ENCODE measurements around the gene SBF2.

The SBF2 gene

DNA sequence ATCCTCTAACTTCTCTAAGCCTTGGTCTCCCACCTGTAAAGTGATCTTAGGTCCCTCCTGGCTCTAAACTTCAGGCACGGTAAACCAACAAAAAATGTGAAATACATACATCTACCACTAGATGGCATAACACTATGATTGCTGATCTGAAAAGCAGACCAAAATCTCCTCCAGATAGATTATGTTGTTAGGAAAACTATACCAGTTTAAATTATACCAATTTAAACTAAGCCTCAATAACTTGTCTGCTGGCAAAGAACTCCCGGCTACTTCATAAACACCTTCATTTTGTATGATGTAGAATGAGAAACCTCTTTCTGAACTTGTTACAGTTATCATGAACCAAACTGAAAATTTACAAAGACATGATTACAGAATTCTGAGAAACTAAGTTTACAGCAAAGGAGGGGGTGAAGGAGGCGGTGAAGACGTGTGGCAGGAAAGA lies 85.9 kb downstream of the SBF2 start:
- Histone ChIP-seq H3K4me1 (ENCODE audit: insufficient read depth, low read length) (no peaks in the 10 kb centered on the region), H3K4me3 (ENCODE audit: low read length) (no peak overlapping the region), H3K9me3 (ENCODE audit: low read length) (peaks cover 7% of the 10 kb centered on the region), H3K27me3 (ENCODE audit: insufficient read depth, low read length) (no peaks in the 10 kb centered on the region), H3K36me3 (ENCODE audit: insufficient read depth, low read length) (no peaks in the 10 kb centered on the region), H2AFZ (ENCODE audit: low read depth, low read length) (no peak overlapping the region)

GRCh38 chr11:10205928-10206327 lies 88.1 kb downstream of the SBF2 start:
- H3K4me1 ChIP-seq (ENCODE audit: insufficient read depth, low read length): no peaks in the 10 kb centered on the region
- no peak overlapping the region for H2AFZ ChIP-seq (ENCODE audit: low read depth, low read length)
- H3K27me3 ChIP-seq (ENCODE audit: insufficient read depth, low read length): no peaks in the 10 kb centered on the region
- no peak overlapping the region for H3K4me3 ChIP-seq (ENCODE audit: low read length)
- peaks cover 7% of the 10 kb centered on the region for H3K9me3 ChIP-seq (ENCODE audit: low read length)
- H3K36me3 ChIP-seq (ENCODE audit: insufficient read depth, low read length): no peaks in the 10 kb centered on the region

DNA sequence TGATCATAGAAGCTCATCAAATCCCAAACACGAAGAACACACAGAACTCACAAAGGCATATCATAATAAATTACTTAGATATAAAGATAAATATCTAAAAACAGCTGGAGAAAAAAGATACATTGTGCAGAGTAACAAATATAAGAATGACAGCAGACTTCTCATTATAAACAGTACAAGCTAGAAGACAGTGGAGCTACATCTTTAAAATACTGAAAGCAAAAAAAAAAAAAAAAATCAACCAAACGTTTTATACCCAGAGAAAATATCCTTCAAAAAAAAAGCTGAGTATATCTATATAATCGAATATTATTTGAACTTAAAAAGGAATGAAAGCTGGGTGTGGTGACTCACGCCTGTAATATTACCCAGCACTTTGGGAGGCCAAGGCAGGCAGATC lies 90.0 kb downstream of the SBF2 start:
- no peaks in the 10 kb centered on the region for H3K27me3 ChIP-seq (ENCODE audit: insufficient read depth, low read length)
- no peaks in the 10 kb centered on the region for H3K36me3 ChIP-seq (ENCODE audit: insufficient read depth, low read length)
- H3K9me3 ChIP-seq (ENCODE audit: low read length): peaks cover 7% of the 10 kb centered on the region
- H3K4me3 ChIP-seq (ENCODE audit: low read length): no peak overlapping the region
- no peak overlapping the region for H2AFZ ChIP-seq (ENCODE audit: low read depth, low read length)
- no peaks in the 10 kb centered on the region for H3K4me1 ChIP-seq (ENCODE audit: insufficient read depth, low read length)

DNA sequence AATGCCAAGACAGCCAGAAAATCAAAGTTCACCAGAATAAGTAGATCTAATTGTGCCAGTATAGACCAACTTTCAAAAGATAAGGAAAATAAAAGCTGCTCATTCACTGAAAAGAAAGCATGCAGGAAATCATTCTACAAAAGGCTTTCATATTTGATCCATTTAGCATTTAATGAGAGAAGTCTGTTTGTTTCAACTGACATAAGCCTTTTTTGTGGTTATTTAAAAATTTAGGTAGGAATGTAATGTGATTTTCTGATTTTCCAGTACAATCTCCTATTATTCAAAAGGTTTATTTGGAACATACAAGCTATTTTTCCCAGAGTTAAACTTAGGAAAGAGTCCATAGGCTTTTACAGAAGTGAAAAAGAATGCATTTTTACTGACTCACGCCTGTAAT lies 92.7 kb downstream of the SBF2 start:
- Histone ChIP-seq H3K27me3 (ENCODE audit: insufficient read depth, low read length) (no peaks in the 10 kb centered on the region), H2AFZ (ENCODE audit: low read depth, low read length) (no peak overlapping the region), H3K9me3 (ENCODE audit: low read length) (peaks cover 7% of the 10 kb centered on the region), H3K36me3 (ENCODE audit: insufficient read depth, low read length) (no peaks in the 10 kb centered on the region), H3K4me1 (ENCODE audit: insufficient read depth, low read length) (no peaks in the 10 kb centered on the region), H3K4me3 (ENCODE audit: low read length) (no peak overlapping the region)

DNA sequence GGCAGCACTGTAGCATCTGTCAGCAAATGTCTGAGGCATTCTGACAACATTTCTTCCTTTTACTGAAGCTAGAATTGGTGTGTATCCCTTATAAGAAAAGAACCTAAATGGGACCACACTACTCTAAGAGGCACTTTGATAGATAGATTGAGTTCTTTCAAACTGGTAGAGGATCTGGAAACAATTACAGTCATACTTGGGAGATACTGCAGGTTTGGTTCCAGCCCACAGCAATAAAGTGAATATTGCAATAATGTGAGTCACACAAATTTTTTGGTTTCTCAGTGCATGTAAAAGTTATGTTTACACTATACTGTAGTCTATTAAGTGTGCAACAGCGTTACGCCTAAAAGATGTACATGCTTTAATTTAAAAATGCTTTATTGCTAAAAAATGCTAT lies 96.9 kb downstream of the SBF2 start:
- Histone ChIP-seq H2AFZ (ENCODE audit: low read depth, low read length) (no peak overlapping the region), H3K4me1 (ENCODE audit: insufficient read depth, low read length) (no peaks in the 10 kb centered on the region), H3K9me3 (ENCODE audit: low read length) (no peaks in the 10 kb centered on the region), H3K27me3 (ENCODE audit: insufficient read depth, low read length) (no peaks in the 10 kb centered on the region), H3K36me3 (ENCODE audit: insufficient read depth, low read length) (peaks cover 2% of the 10 kb centered on the region), H3K4me3 (ENCODE audit: low read length) (no peak overlapping the region)

DNA sequence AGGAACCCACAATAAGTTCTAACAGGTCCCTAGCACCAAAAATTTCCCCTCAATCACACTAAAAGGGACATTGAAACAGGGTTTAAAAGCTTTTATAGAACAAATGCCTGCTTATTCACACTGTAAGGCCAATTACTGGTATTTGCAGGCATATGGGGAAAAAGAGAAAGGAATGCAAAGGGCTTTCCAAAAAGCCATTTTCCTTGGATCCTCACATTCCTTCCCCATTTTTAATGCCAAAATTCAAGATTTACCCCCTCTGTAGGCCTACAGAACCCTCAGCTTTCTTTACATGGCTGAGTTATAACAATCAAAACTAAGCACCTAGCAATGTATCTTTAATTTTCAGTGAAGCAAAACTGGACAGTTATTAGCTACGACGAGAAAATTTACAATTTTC lies 102.0 kb downstream of the SBF2 start:
- no peaks in the 10 kb centered on the region for H3K27me3 ChIP-seq (ENCODE audit: insufficient read depth, low read length)
- H3K9me3 ChIP-seq (ENCODE audit: low read length): no peaks in the 10 kb centered on the region
- H2AFZ ChIP-seq (ENCODE audit: low read depth, low read length): no peak overlapping the region
- no peaks in the 10 kb centered on the region for H3K4me1 ChIP-seq (ENCODE audit: insufficient read depth, low read length)
- H3K36me3 ChIP-seq (ENCODE audit: insufficient read depth, low read length): peaks cover 2% of the 10 kb centered on the region
- H3K4me3 ChIP-seq (ENCODE audit: low read length): no peak overlapping the region

DNA sequence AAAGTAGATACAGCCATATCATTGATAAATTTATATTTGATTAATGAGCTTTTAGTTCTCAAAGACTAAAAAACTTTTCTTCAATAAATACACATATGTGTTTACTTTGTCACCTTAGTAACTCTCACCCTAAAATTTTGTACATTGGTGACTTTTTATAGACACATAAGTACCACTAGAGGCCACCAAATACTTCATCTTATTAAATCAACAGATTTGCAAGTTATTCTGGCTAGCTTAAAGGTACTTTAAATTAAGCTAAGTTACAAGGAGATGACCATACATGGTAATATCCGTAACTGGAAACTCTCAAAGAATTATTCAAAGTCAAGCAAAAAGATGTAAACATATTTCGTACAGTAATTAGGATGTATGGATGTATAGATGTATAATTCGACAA lies 112.2 kb downstream of the SBF2 start:
- no peaks in the 10 kb centered on the region for H3K36me3 ChIP-seq (ENCODE audit: insufficient read depth, low read length)
- H2AFZ ChIP-seq (ENCODE audit: low read depth, low read length): no peak overlapping the region
- no peaks in the 10 kb centered on the region for H3K4me1 ChIP-seq (ENCODE audit: insufficient read depth, low read length)
- no peak overlapping the region for H3K4me3 ChIP-seq (ENCODE audit: low read length)
- H3K27me3 ChIP-seq (ENCODE audit: insufficient read depth, low read length): no peaks in the 10 kb centered on the region
- H3K9me3 ChIP-seq (ENCODE audit: low read length): no peaks in the 10 kb centered on the region

DNA sequence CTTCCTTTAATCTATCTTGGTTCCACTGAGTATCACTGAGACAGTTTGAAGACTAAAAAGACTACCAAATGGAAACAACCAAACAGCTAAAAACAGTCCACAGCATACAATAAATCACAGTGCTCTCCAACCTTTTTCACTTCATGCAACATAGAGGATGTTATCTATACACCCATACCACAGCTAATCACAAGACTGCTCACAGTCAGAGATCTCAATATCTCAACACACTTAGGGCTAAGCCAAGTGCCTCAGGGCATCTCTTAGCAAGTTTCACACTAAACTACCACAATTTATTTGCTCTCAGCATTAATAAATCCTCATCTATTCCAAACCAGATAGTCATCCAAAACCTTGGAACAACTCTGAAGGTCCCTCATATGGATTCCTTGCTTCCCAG lies 129.4 kb downstream of the SBF2 start:
- Histone ChIP-seq H3K27me3 (ENCODE audit: insufficient read depth, low read length) (no peaks in the 10 kb centered on the region), H3K4me3 (ENCODE audit: low read length) (no peak overlapping the region), H3K9me3 (ENCODE audit: low read length) (no peaks in the 10 kb centered on the region), H3K4me1 (ENCODE audit: insufficient read depth, low read length) (no peaks in the 10 kb centered on the region), H3K36me3 (ENCODE audit: insufficient read depth, low read length) (no peaks in the 10 kb centered on the region), H2AFZ (ENCODE audit: low read depth, low read length) (no peak overlapping the region)

GRCh38 chr11:10162222-10162621 lies 131.8 kb downstream of the SBF2 start:
- Histone ChIP-seq H3K4me1 (ENCODE audit: insufficient read depth, low read length) (no peaks in the 10 kb centered on the region), H3K36me3 (ENCODE audit: insufficient read depth, low read length) (no peaks in the 10 kb centered on the region), H3K9me3 (ENCODE audit: low read length) (no peaks in the 10 kb centered on the region), H2AFZ (ENCODE audit: low read depth, low read length) (no peak overlapping the region), H3K4me3 (ENCODE audit: low read length) (no peak overlapping the region), H3K27me3 (ENCODE audit: insufficient read depth, low read length) (no peaks in the 10 kb centered on the region)

GRCh38 chr11:10160350-10160749 lies 133.7 kb downstream of the SBF2 start:
- Histone ChIP-seq H3K4me1 (ENCODE audit: insufficient read depth, low read length) (no peaks in the 10 kb centered on the region), H3K9me3 (ENCODE audit: low read length) (peaks cover 7% of the 10 kb centered on the region), H2AFZ (ENCODE audit: low read depth, low read length) (no peak overlapping the region), H3K4me3 (ENCODE audit: low read length) (no peak overlapping the region), H3K36me3 (ENCODE audit: insufficient read depth, low read length) (no peaks in the 10 kb centered on the region), H3K27me3 (ENCODE audit: insufficient read depth, low read length) (no peaks in the 10 kb centered on the region)

DNA sequence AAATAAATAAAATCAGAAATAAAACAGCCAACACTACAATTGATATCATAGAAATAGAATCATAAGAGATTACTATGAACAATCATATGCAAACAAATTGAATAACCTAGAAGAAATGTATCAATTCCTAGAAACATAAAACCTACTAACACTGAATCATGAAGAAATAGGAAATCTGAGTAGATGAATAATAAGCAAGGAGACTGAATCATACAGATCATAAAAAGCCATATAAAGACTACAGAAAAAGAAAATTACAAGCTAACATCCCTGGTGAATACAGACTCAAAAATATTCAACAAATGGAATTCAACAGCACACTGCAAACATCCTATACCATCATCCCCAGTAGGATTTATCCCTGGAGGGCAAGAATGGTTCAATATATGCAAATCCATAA lies 135.6 kb downstream of the SBF2 start:
- H3K4me3 ChIP-seq (ENCODE audit: low read length): no peak overlapping the region
- no peaks in the 10 kb centered on the region for H3K36me3 ChIP-seq (ENCODE audit: insufficient read depth, low read length)
- H2AFZ ChIP-seq (ENCODE audit: low read depth, low read length): no peak overlapping the region
- H3K4me1 ChIP-seq (ENCODE audit: insufficient read depth, low read length): no peaks in the 10 kb centered on the region
- H3K27me3 ChIP-seq (ENCODE audit: insufficient read depth, low read length): no peaks in the 10 kb centered on the region
- peaks cover 7% of the 10 kb centered on the region for H3K9me3 ChIP-seq (ENCODE audit: low read length)

GRCh38 chr11:10155793-10156490 lies 138.1 kb downstream of the SBF2 start:
- H3K36me3 ChIP-seq (ENCODE audit: insufficient read depth, low read length): no peaks in the 10 kb centered on the region
- peaks cover 7% of the 10 kb centered on the region for H3K9me3 ChIP-seq (ENCODE audit: low read length)
- H3K27me3 ChIP-seq (ENCODE audit: insufficient read depth, low read length): no peaks in the 10 kb centered on the region
- no peaks in the 10 kb centered on the region for H3K4me1 ChIP-seq (ENCODE audit: insufficient read depth, low read length)
- no peak overlapping the region for H2AFZ ChIP-seq (ENCODE audit: low read depth, low read length)
- no peak overlapping the region for H3K4me3 ChIP-seq (ENCODE audit: low read length)

GRCh38 chr11:10150800-10151199 lies 143.2 kb downstream of the SBF2 start:
- Histone ChIP-seq H3K4me1 (ENCODE audit: insufficient read depth, low read length) (no peaks in the 10 kb centered on the region), H3K36me3 (ENCODE audit: insufficient read depth, low read length) (no peaks in the 10 kb centered on the region), H2AFZ (ENCODE audit: low read depth, low read length) (no peak overlapping the region), H3K4me3 (ENCODE audit: low read length) (no peak overlapping the region), H3K9me3 (ENCODE audit: low read length) (no peaks in the 10 kb centered on the region), H3K27me3 (ENCODE audit: insufficient read depth, low read length) (no peaks in the 10 kb centered on the region)

DNA sequence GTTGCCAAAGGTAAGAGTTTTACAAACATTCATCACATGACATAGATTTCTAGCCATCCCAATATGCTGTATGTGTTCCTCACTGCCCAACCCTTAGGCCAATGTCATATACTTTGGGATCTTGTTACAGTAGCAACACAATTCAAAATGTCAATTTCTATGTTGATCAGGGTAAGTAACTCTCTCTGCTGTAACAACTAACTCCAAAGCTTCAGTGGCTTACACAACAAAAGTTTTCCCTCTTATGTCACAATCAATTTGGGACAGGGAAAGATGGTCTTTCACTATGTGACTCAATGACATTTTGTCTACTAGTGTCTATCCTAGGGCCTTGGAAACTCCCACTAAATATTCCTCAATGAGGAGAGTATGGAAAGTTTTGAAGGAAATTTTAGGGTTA lies 144.5 kb downstream of the SBF2 start:
- Histone ChIP-seq H3K27me3 (ENCODE audit: insufficient read depth, low read length) (no peaks in the 10 kb centered on the region), H3K4me3 (ENCODE audit: low read length) (no peak overlapping the region), H3K36me3 (ENCODE audit: insufficient read depth, low read length) (no peaks in the 10 kb centered on the region), H2AFZ (ENCODE audit: low read depth, low read length) (no peak overlapping the region), H3K4me1 (ENCODE audit: insufficient read depth, low read length) (no peaks in the 10 kb centered on the region), H3K9me3 (ENCODE audit: low read length) (no peaks in the 10 kb centered on the region)
